Neural progenitor cell (in vitro differentiated cells): Measurements from ENCODE around the gene GNG4. TPM values are rescaled to one million over a fixed set of nuclear protein-coding genes. Genes with fewer than 3 reads are reported as not detected.
"Not testable (repeated sequence)": the region's sequence is repeated elsewhere in the genome, so short reads cannot be mapped to it uniquely, and the experiment has no call there.

ENCODE experiments used
- DNase-seq: peaks from one replicate; pipeline ENCODE4 v3.0.0-alpha.2; 2016; ENCODE audit warnings: low spot score
- H2AFZ ChIP-seq: fragments of 200-600 bp; sonication (generic); replicated peaks from 2 replicates; pipeline ENCODE4 v1.6.1; 2016; ENCODE audit warnings: antibody characterized with exemption
- H3F3A ChIP-seq: fragments of 200-600 bp; sonication (generic); 2 replicates; pipeline ENCODE4 v1.6.1; 2016; ENCODE audit warnings: antibody characterized with exemption, low read depth
- H3K27ac ChIP-seq: fragments of 200-600 bp; sonication (generic); 2 replicates; pipeline ENCODE4 v1.5.1; 2016; ENCODE audit warnings: mild to moderate bottlenecking
- H3K27me3 ChIP-seq: fragments of 200-600 bp; sonication (generic); 2 replicates; pipeline ENCODE4 v1.6.1; 2016; ENCODE audit warnings: mild to moderate bottlenecking, moderate library complexity
- H3K36me3 ChIP-seq: fragments of 200-600 bp; sonication (generic); 2 replicates; pipeline ENCODE4 v1.5.1; 2016
- H3K4me1 ChIP-seq: fragments of 200-600 bp; sonication (generic); 2 replicates; pipeline ENCODE4 v1.6.1; 2016; ENCODE audit warnings: mixed run types
- H3K4me2 ChIP-seq: fragments of 200-600 bp; sonication (generic); 2 replicates; pipeline ENCODE4 v1.6.1; 2016
- H3K4me3 ChIP-seq: fragments of 200-600 bp; sonication (generic); 2 replicates; pipeline ENCODE4 v1.5.1; 2016
- H3K79me2 ChIP-seq: fragments of 200-600 bp; sonication (generic); 2 replicates; pipeline ENCODE4 v1.6.1; 2016; ENCODE audit warnings: low read depth
- H3K9ac ChIP-seq: fragments of 200-600 bp; sonication (generic); 2 replicates; pipeline ENCODE4 v1.6.1; 2016
- H3K9me3 ChIP-seq: fragments of 200-600 bp; sonication (generic); 2 replicates; pipeline ENCODE4 v1.5.1; 2016; ENCODE audit warnings: low read depth
- H4K20me1 ChIP-seq: fragments of 200-600 bp; sonication (generic); 2 replicates; pipeline ENCODE4 v1.6.1; 2016; ENCODE audit warnings: low read depth
- H3K27ac Mint-ChIP-seq: 3 replicates; pipeline ENCODE4 v1.8.0; 2021; ENCODE audit warnings: mixed read lengths
- H3K27me3 Mint-ChIP-seq: 2 replicates; pipeline ENCODE4 v1.8.0; 2022; ENCODE audit warnings: low read depth, mild to moderate bottlenecking, inconsistent platforms, moderate library complexity, mixed read lengths; ENCODE audit not compliant: insufficient read depth
- H3K36me3 Mint-ChIP-seq: 3 replicates; pipeline ENCODE4 v1.8.0; 2021; ENCODE audit warnings: mixed read lengths
- H3K4me1 Mint-ChIP-seq: 3 replicates; pipeline ENCODE4 v1.8.0; 2021; ENCODE audit warnings: mixed read lengths
- H3K4me3 Mint-ChIP-seq: 3 replicates; pipeline ENCODE4 v1.8.0; 2021; ENCODE audit warnings: mild to moderate bottlenecking, moderate library complexity, mixed read lengths
- H3K9me3 Mint-ChIP-seq: 3 replicates; pipeline ENCODE4 v1.8.0; 2020; ENCODE audit warnings: mixed read lengths
- EZH2 ChIP-seq: fragments of 200-600 bp; sonication (generic); IDR thresholded peaks from 2 replicates; pipeline ENCODE4 v1.6.1; 2017; ENCODE audit warnings: antibody characterized with exemption, mild to moderate bottlenecking, moderate library complexity
- EZH2phosphoT487 ChIP-seq: fragments of 200-600 bp; sonication (generic); IDR thresholded peaks from 2 replicates; pipeline ENCODE4 v1.6.1; 2017; ENCODE audit warnings: antibody characterized with exemption
- total RNA-seq: library from RNA; depleted of rRNA; stranded (reverse); fragments of >200 nt; gene quantifications from 2 replicates; pipeline ENCODE4 v1.2.3, GENCODE V29; 2015; ENCODE audit warnings: low replicate concordance
- TF ChIP-seq, protein P1 (sequence below): fragments of 200-600 bp; sonication (generic); IDR thresholded peaks from 2 replicates; pipeline ENCODE4 v1.5.1; 2017; ENCODE audit warnings: antibody characterized with exemption, mild to moderate bottlenecking

Gene GNG4
- total RNA-seq, 1 donor from 2014 or later: 14.9 TPM

DNA sequence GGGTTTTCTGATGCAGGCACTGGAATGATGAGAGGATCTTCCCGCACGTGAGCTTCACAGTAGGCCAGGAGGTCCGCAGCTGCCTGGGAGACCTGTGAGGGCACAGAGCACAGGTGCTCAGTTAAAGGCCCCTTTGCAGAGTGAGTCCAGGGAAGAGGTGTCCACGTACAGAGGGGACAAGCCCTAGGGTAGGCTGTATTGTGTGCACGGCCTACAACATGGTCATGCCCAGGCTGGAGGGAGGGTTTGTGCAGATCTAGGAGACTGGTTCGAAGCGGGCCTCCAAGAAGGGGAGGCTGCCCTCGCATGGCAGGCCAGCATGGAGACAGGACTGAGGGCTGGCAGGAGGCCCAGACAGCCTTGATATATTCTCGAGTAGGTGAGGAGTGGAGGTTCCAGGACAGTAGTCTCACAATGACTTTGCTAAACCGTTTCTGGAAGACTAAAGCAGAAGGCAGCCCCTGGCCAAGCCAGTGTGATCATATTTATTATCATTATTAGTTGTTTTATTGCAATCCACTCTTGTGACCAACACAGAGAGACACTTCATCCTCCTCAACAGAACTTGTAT is 97.4 kb downstream of the GNG4 start:
- Mint-ChIP-seq H3K9me3 (no peaks in the 10 kb centered on the region), H3K36me3 (peaks cover 7% of the 10 kb centered on the region), H3K27me3 (no peaks in the 10 kb centered on the region), H3K27ac (peak overlapping the region; percentile 33), H3K4me3 (no peak overlapping the region), H3K4me1 (peaks cover 9% of the 10 kb centered on the region)
- Histone ChIP-seq H3K9ac (no peak overlapping the region), H3K79me2 (no peaks in the 10 kb centered on the region), H3K4me2 (no peak overlapping the region), H3F3A (peaks cover 1% of the 10 kb centered on the region), H4K20me1 (no peaks in the 10 kb centered on the region), H3K27ac (no peak overlapping the region), H3K27me3 (no peaks in the 10 kb centered on the region), H3K4me1 (peaks cover 2% of the 10 kb centered on the region), H3K36me3 (no peaks in the 10 kb centered on the region), H3K9me3 (no peaks in the 10 kb centered on the region), H2AFZ (no peak overlapping the region), H3K4me3 (no peak overlapping the region)
- TF ChIP-seq, protein P1, sequence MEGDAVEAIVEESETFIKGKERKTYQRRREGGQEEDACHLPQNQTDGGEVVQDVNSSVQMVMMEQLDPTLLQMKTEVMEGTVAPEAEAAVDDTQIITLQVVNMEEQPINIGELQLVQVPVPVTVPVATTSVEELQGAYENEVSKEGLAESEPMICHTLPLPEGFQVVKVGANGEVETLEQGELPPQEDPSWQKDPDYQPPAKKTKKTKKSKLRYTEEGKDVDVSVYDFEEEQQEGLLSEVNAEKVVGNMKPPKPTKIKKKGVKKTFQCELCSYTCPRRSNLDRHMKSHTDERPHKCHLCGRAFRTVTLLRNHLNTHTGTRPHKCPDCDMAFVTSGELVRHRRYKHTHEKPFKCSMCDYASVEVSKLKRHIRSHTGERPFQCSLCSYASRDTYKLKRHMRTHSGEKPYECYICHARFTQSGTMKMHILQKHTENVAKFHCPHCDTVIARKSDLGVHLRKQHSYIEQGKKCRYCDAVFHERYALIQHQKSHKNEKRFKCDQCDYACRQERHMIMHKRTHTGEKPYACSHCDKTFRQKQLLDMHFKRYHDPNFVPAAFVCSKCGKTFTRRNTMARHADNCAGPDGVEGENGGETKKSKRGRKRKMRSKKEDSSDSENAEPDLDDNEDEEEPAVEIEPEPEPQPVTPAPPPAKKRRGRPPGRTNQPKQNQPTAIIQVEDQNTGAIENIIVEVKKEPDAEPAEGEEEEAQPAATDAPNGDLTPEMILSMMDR: no peak
- TF ChIP-seq EZH2phosphoT487 (no peak), EZH2 (no peak)
- DNase-seq: no peak

DNA sequence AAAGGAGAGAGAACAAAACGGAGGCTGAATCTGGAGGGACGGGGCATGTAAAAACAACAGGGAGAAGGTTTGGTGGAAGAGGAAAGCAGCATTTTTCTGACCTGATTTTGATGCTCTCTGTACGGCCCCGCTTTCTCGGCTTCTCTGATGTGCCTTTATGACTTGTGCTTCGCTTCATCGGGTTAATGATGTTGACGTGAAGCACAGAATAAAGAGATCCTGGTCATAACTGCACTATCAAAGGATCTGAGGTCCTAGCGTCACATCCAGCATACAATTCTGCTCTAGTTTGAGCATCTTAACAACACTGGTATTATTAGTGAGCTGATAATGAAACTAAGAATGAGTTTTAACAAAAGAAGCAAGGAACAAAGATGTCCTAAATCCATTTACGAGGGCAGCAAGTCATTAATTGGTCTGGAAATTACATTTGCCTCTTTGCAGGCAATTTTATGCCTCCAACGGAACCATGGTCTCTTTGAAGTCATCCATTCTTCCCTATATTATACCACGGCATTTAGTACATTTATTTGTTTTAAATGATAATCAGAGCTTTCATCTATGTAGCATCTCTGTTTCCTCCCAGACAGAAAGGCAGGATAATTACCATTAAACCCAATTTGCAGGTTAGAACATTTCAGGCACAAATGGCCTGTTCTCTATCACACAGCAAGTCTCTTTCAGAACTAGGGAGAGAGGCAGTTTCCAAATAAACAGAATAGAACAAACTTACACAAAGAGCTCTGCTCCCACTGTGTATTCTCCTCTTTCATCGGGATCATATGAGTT is 100.0 kb downstream of the GNG4 start:
- Histone ChIP-seq H3F3A (peaks cover 11% of the 10 kb centered on the region), H3K27ac (no peak overlapping the region), H3K79me2 (no peaks in the 10 kb centered on the region), H3K36me3 (no peaks in the 10 kb centered on the region), H2AFZ (no peak overlapping the region), H4K20me1 (no peaks in the 10 kb centered on the region), H3K9ac (no peak overlapping the region), H3K9me3 (no peaks in the 10 kb centered on the region), H3K27me3 (no peaks in the 10 kb centered on the region), H3K4me3 (no peak overlapping the region), H3K4me2 (no peak overlapping the region), H3K4me1 (peaks cover 12% of the 10 kb centered on the region)
- no peak for DNase-seq
- Mint-ChIP-seq H3K4me3 (no peak overlapping the region), H3K27me3 (peaks cover 6% of the 10 kb centered on the region), H3K4me1 (peaks cover 28% of the 10 kb centered on the region), H3K36me3 (peaks cover 6% of the 10 kb centered on the region), H3K27ac (no peak overlapping the region), H3K9me3 (no peaks in the 10 kb centered on the region)
- TF ChIP-seq EZH2phosphoT487 (no peak), EZH2 (no peak)
- TF ChIP-seq, protein P1: no peak

DNA sequence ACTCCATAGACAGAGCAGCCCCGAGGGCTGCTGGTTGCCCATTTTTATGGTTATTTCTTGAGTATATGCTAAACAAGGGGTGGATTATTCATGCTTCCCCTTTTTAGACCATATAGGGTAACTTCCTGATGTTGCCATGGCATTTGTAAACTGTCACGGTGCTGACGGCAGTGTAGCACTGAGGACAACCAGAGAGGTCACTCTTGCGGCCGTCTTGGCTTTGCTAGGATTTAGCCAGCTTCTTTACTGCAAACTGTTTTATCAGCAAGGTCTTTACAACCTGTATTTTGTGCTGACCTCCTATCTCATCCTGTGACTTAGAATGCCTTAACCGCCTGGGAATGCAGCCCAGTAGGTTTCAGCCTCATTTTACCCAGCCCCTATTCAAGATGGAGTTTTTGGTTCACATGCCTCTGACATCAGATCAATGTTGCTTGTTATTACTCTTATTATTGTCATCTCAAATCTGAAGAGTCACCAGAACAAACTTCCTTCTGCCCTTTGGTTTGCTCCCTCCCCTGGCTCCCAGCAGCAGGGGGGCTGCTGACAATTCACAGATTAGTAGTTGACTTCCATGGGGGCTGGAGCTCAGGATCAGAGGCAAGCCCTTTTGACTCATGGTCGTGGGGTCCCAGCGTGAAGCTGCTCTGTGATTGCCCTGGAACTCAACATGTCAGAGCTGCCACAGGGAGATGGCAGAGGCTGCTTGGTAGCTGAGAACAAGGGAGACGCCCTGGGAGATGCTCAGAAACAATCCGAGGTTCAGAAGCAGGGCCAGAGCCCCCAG is 103.0 kb downstream of the GNG4 start:
- TF ChIP-seq, protein P1: peak; percentile 34
- not testable (repeated sequence) for H3K4me3 Mint-ChIP-seq, H3K27me3 Mint-ChIP-seq, H3K79me2 ChIP-seq, H3K9me3 Mint-ChIP-seq, H3K9me3 ChIP-seq, H3K27me3 ChIP-seq, H3K4me3 ChIP-seq, H4K20me1 ChIP-seq, H3K36me3 ChIP-seq, H3K9ac ChIP-seq, H3K36me3 Mint-ChIP-seq, H3K27ac ChIP-seq, H2AFZ ChIP-seq
- peak overlapping the region; percentile 34 for H3K4me2 ChIP-seq
- H3K4me1 Mint-ChIP-seq: peaks cover 25% of the 10 kb centered on the region
- H3F3A ChIP-seq: peaks cover 11% of the 10 kb centered on the region
- peaks cover 12% of the 10 kb centered on the region for H3K4me1 ChIP-seq
- peak overlapping the region; percentile 73 for H3K27ac Mint-ChIP-seq
- peak; percentile 37 for DNase-seq
